ENCODE data around the gene ABCA2. TPM values are rescaled to one million over a fixed set of nuclear protein-coding genes. Genes with fewer than 3 reads are reported as not detected.

Gene ABCA2
- total and polyA plus RNA-seq, 4 donors, result 2.9 to 15.2 (median 12.3) TPM

GRCh38 chr9:137067860-137068538 lies 40.0 kb upstream of the ABCA2 start (continued):
- TF ChIP-seq ZBTB33 (IDR thresholded peaks at IDR 0.05) (no peak), SP1 (IDR thresholded peaks at IDR 0.05) (no peak), EGR1 (IDR thresholded peaks at IDR 0.05; ENCODE audit: low read depth in 2 of 2) (no peak)

- Histone ChIP-seq H3K36me3 (ENCODE audit: control insufficient read depth in 4 of 4, insufficient read depth in 3 of 4, low read depth in 1 of 4, low read length in 3 of 4) (no peaks in the 10 kb centered on the region), H3K4me1 (ENCODE audit: control insufficient read depth in 4 of 4, insufficient read depth in 4 of 4, low read length in 3 of 4) (peaks cover 4 to 17% (median 5%) of the 10 kb centered on the region in 4 donors), H3K9ac (ENCODE audit: low read depth in 1 of 2, low read length in 2 of 2) (no peak overlapping the region), H3K4me3 (ENCODE audit: low read depth in 1 of 3, low read length in 3 of 3) (no peak overlapping the region), H3K27ac (ENCODE audit: low read depth in 1 of 2, low read length in 2 of 2) (no peak overlapping the region), H3K9me3 (ENCODE audit: control insufficient read depth in 4 of 4, low read length in 3 of 4) (no peaks in the 10 kb centered on the region), H3K27me3 (ENCODE audit: control insufficient read depth in 4 of 4, insufficient read depth in 4 of 4, low read length in 3 of 4) (peaks cover 0 to 13% (median 1%) of the 10 kb centered on the region in 4 donors)
- no peak for TF ChIP-seq NR2F2 (IDR thresholded peaks at IDR 0.05)
- no peak for TF ChIP-seq HNF4A (conservative IDR thresholded peaks at IDR 0.05)
- no peak for TF ChIP-seq EGR1 (IDR thresholded peaks at IDR 0.05; ENCODE audit: low read depth in 2 of 2)
- no peak for TF ChIP-seq FOXA1 (IDR thresholded peaks at IDR 0.05)
- no peak for TF ChIP-seq REST (IDR thresholded peaks at IDR 0.05)
- TF ChIP-seq RXRA (IDR thresholded peaks at IDR 0.05), result no peak
- TF ChIP-seq RAD21 (IDR thresholded peaks at IDR 0.05), result no peak
- TF ChIP-seq MAX (IDR thresholded peaks at IDR 0.05), result no peak
- no peak for TF ChIP-seq GABPA (IDR thresholded peaks at IDR 0.05 in 1 of 2, conservative IDR thresholded peaks at IDR 0.05 in 1 of 2)
- TF ChIP-seq TAF1 (conservative IDR thresholded peaks at IDR 0.05), result no peak
- TF ChIP-seq CTCF (IDR thresholded peaks at IDR 0.05; ENCODE audit: low read depth, low read length, missing input control), result no peak
- no peak for TF ChIP-seq SP1 (IDR thresholded peaks at IDR 0.05)
- TF ChIP-seq FOXA2 (IDR thresholded peaks at IDR 0.05), result no peak
- no peak for TF ChIP-seq JUND (IDR thresholded peaks at IDR 0.05)
- TF ChIP-seq ATF3 (IDR thresholded peaks at IDR 0.05), result no peak
- no peak for TF ChIP-seq ZBTB33 (IDR thresholded peaks at IDR 0.05)
- no peak for TF ChIP-seq YY1 (IDR thresholded peaks at IDR 0.05)
- no peak for DNase-seq (ENCODE audit: low spot score)
- 76% methylated on average over 26 of the region's 26 CpGs for WGBS
Measured at GRCh38 chr9:137066096-137066861, 38.2 kb upstream of the ABCA2 start.

All from liver (tissue), 9 donors.